Measurements from ENCODE around the gene NNMT.

DNA sequence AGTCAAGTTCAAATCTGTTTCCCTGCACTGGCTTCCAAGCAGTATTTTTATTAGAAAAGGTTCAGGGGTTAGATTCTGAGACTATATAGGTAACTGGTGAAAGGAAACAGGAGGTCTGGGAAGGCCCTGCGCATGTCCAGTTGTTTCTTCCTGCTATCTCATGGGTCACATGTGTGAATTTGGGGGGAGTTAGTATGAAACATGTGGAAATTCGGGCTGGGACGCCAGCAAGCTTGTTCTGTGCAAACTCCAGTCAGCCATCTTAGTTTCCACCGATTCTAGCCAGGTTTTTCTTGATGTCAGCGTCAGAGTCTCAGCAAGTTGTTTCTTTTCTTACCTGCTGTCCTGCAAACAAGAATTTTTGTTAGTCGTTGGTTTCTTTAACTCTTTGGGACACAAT, 46.8 kb downstream of the NNMT start:
- TF ChIP-seq, protein P1, sequence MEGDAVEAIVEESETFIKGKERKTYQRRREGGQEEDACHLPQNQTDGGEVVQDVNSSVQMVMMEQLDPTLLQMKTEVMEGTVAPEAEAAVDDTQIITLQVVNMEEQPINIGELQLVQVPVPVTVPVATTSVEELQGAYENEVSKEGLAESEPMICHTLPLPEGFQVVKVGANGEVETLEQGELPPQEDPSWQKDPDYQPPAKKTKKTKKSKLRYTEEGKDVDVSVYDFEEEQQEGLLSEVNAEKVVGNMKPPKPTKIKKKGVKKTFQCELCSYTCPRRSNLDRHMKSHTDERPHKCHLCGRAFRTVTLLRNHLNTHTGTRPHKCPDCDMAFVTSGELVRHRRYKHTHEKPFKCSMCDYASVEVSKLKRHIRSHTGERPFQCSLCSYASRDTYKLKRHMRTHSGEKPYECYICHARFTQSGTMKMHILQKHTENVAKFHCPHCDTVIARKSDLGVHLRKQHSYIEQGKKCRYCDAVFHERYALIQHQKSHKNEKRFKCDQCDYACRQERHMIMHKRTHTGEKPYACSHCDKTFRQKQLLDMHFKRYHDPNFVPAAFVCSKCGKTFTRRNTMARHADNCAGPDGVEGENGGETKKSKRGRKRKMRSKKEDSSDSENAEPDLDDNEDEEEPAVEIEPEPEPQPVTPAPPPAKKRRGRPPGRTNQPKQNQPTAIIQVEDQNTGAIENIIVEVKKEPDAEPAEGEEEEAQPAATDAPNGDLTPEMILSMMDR (IDR thresholded peaks at IDR 0.05): no peak
- no peak for TF ChIP-seq POLR2A (IDR thresholded peaks at IDR 0.05)
